CD14-positive monocyte (primary cell): Measurements from ENCODE around the gene TANGO2. TPM values are rescaled to one million over a fixed set of nuclear protein-coding genes. Genes with fewer than 3 reads are reported as not detected.

Experiments used
- DNase-seq, 3 donors: peaks; one replicate each; pipeline ENCODE4 v3.0.0-alpha.2; 2011 to 2022
- H2AFZ ChIP-seq: 2 replicates; pipeline ENCODE4 v1.6.0; 2012; ENCODE audit warnings: mild to moderate bottlenecking, low read depth, low read length, inconsistent platforms; ENCODE audit not compliant: insufficient read depth, poor library complexity, severe bottlenecking
- H3K27ac ChIP-seq, 2 donors: 1 replicate in 1 of 2; 2 replicates in 1 of 2; pipeline ENCODE4 v1.5.1; 2012 to 2013; ENCODE audit warnings: low read length in 2 of 2, control low read depth in 1 of 2, inconsistent platforms in 1 of 2, low read depth in 1 of 2, mild to moderate bottlenecking in 1 of 2
- H3K27me3 ChIP-seq, 2 donors: one replicate each; pipeline versions ENCODE4 v1.6.0 to v1.6.1; 2011 to 2013; ENCODE audit warnings: low read length in 2 of 2; ENCODE audit not compliant: control insufficient read depth in 2 of 2, insufficient read depth in 2 of 2
- H3K36me3 ChIP-seq, 2 donors: replicated peaks in 1 of 2; 1 replicate in 1 of 2; 2 replicates in 1 of 2; pipeline versions ENCODE4 v1.5.1 to v1.6.1; 2012 to 2013; ENCODE audit warnings: low read length in 2 of 2, control low read depth in 1 of 2, inconsistent platforms in 1 of 2, mild to moderate bottlenecking in 1 of 2; ENCODE audit not compliant: insufficient read depth in 2 of 2, control insufficient read depth in 1 of 2
- H3K4me1 ChIP-seq, 2 donors: 1 replicate in 1 of 2; 2 replicates in 1 of 2; pipeline versions ENCODE4 v1.5.1 to v1.6.1; 2012 to 2013; ENCODE audit warnings: low read length in 2 of 2, control low read depth in 1 of 2, inconsistent platforms in 1 of 2, mild to moderate bottlenecking in 1 of 2, moderate library complexity in 1 of 2; ENCODE audit not compliant: insufficient read depth in 2 of 2, control insufficient read depth in 1 of 2
- H3K4me2 ChIP-seq: replicated peaks from 2 replicates; pipeline ENCODE3; 2012; ENCODE audit warnings: low read length, moderate library complexity, mild to moderate bottlenecking; ENCODE audit not compliant: poor library complexity, severe bottlenecking; ENCODE audit errors: extremely low read depth
- H3K4me3 ChIP-seq, 3 experiments: fragments of 200-600 bp in 1 of 3; sonication (generic) in 1 of 3; replicated peaks in 1 of 3; 1 replicate in 2 of 3; 2 replicates in 1 of 3; pipeline ENCODE4 v1.5.1; 2011 to 2013; ENCODE audit warnings: low read length in 3 of 3, mild to moderate bottlenecking in 3 of 3, control low read depth in 2 of 3, low read depth in 2 of 3, inconsistent platforms in 1 of 3, moderate library complexity in 1 of 3
- H3K79me2 ChIP-seq: 2 replicates; pipeline ENCODE4 v1.6.0; 2012; ENCODE audit warnings: mild to moderate bottlenecking, control low read depth, inconsistent platforms, low read length, moderate library complexity; ENCODE audit not compliant: insufficient read depth
- H3K9ac ChIP-seq: 2 replicates; pipeline ENCODE4 v1.6.0; 2017; ENCODE audit warnings: low read length, mild to moderate bottlenecking; ENCODE audit not compliant: insufficient read depth, poor library complexity, severe bottlenecking
- H3K9me3 ChIP-seq, 2 donors: replicated peaks in 1 of 2; 1 replicate in 1 of 2; 2 replicates in 1 of 2; pipeline versions ENCODE4 v1.5.1 to v1.6.1; 2012 to 2013; ENCODE audit warnings: low read length in 2 of 2, control low read depth in 1 of 2; ENCODE audit not compliant: control insufficient read depth in 1 of 2, insufficient read depth in 1 of 2
- H4K20me1 ChIP-seq: 2 replicates; pipeline ENCODE4 v1.6.0; 2012; ENCODE audit warnings: mild to moderate bottlenecking, low read length, control low read depth, moderate library complexity; ENCODE audit not compliant: insufficient read depth
- H3K27ac Mint-ChIP-seq, 7 donors: one replicate each; pipeline ENCODE4 v1.8.0; 2020; ENCODE audit warnings: mild to moderate bottlenecking in 7 of 7, mixed read lengths in 7 of 7, moderate library complexity in 6 of 7, inconsistent platforms in 2 of 7
- H3K27me3 Mint-ChIP-seq, 3 donors: one replicate each; pipeline ENCODE4 v1.8.0; 2021 to 2022; ENCODE audit warnings: low read depth in 3 of 3, mild to moderate bottlenecking in 3 of 3, mixed read lengths in 3 of 3, moderate library complexity in 3 of 3, inconsistent platforms in 1 of 3
- H3K36me3 Mint-ChIP-seq, 2 donors: one replicate each; pipeline ENCODE4 v1.8.0; 2020; ENCODE audit warnings: mixed read lengths in 2 of 2, inconsistent platforms in 1 of 2, mild to moderate bottlenecking in 1 of 2
- H3K4me1 Mint-ChIP-seq: one replicate; pipeline ENCODE4 v1.8.0; 2020; ENCODE audit warnings: mild to moderate bottlenecking, mixed read lengths
- H3K4me3 Mint-ChIP-seq, 2 donors: one replicate each; pipeline ENCODE4 v1.8.0; 2020; ENCODE audit warnings: mild to moderate bottlenecking in 2 of 2, mixed read lengths in 2 of 2, moderate library complexity in 1 of 2
- H3K9me3 Mint-ChIP-seq, 7 donors: one replicate each; pipeline ENCODE4 v1.8.0; 2020 to 2022; ENCODE audit warnings: mixed read lengths in 7 of 7, mild to moderate bottlenecking in 6 of 7, moderate library complexity in 6 of 7, inconsistent platforms in 2 of 7
- WGBS: methylation state at CpG from one replicate; pipeline ENCODE4 v1.1.5; 2013; ENCODE audit warnings: missing lambda C conversion rate; ENCODE audit not compliant: insufficient coverage; 5-methylcytosine and 5-hydroxymethylcytosine counted together
- intact Hi-C, 2 donors: fragments of 100-400 bp; cut with micrococcal nuclease; formaldehyde crosslinking; loops; one replicate each; pipeline versions ENCODE4 v1.15.0 to v1.15.1; 2023
- polyA plus RNA-seq, 3 donors: library from polyadenylated mRNA; depleted of rRNA in 1 of 3; unstranded in 2 of 3; stranded (reverse) in 1 of 3; fragments of 300-500 nt in 2 of 3; fragments of >200 nt in 1 of 3; fragmentation: Illumina TruSeq in 2 of 3; gene quantifications; 1 replicate in 2 of 3; 2 replicates in 1 of 3; pipeline ENCODE4 v1.2.3, GENCODE V29; 2012 to 2021
- TF ChIP-seq, protein P1 (sequence below): fragments of 200-600 bp; IDR thresholded peaks from one replicate; pipeline ENCODE4 v1.8.0; 2022; ENCODE audit warnings: antibody characterized with exemption, mild to moderate bottlenecking

TANGO2 gene
- polyA plus RNA-seq, 3 donors, result 56.4 to 94.9 (median 58.2) TPM

DNA sequence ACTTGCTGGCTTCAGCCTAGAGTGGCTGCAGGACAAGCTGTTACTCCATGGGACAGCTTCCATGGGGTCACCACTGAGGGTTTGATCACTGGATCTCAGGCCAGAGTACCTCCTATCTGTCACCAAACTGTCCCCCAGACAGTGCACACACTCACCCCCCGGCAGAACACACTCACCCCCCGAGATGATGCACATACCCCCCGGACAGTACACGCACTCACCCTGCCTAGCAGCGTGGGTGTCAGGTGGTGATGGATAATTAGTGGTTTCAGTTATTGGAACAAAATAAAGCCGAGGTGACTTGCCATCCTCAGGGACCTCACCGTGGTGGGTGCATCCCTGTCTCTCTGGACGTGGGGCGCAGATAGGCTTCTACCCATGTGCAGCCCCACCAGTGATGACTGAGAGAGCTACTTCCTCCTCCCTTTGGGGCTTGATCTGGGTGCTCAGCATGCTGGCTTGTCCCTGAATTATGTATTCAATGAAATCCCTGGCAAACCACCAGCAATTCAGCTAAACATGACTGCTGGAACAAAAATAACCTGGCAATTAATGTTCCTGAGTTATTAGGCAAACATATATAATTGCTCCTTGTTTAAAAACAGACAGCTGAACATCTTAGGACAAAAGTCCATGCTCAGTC, 18.9 kb downstream of the TANGO2 start:
- H3K4me1 Mint-ChIP-seq, result peaks cover 2% of the 10 kb centered on the region
- H3K4me3 Mint-ChIP-seq, result no peak overlapping the region
- H3K27ac Mint-ChIP-seq, result peak overlapping the region in 3 of 7 donors; percentile 32 to 80 (median 62)

DNA sequence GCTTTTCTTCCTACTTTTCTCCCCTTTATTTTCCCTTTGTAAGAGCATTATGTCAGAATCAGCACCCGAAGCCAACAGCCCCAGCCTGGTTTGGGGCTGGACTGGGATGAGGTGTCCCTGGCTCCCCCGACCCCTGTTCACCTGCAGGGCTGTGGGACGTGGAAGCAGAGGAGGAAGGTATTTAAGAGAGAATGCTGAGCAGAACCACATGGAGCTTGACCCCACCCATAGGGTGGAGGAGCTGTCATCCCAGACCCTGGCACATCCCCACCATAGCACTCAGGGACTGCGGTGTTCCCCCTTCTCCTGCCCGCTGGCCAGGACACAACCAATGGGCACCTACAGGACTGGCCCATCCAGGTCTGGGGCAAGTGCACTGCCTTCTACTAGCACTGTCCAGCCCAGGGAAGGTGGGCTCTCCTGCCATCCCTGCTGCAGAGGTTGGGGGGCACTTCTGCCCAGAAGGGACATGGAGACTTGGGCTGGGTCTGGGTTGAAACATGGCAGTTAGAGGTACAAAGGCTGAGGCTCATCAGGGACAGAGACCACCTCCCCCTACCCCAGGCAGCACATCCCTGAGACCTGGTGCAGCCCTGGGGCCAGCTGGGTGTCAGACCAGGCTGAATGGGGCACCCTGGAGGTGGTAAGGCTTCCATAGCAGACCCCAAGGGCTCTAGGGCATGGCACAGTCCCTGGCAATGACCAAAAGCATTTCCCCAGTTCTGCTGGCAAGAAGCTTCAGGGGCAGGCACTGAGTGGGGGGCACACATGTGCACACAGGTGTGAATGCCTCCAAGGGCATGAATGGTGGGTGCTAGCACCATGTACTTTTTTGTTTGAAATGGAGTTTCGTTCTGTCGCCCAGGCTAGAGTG, 19.7 kb downstream of the TANGO2 start:
- Histone ChIP-seq H3K9ac (no peak overlapping the region), H3K4me1 (no peaks in the 10 kb centered on the region), H4K20me1 (peaks cover 88% of the 10 kb centered on the region), H3K9me3 (no peaks in the 10 kb centered on the region), H3K36me3 (peaks cover 72 to 93% of the 10 kb centered on the region in 2 donors), H3K27me3 (no peaks in the 10 kb centered on the region), H3K79me2 (peaks cover 7% of the 10 kb centered on the region), H3K4me2 (no peak overlapping the region), H2AFZ (no peak overlapping the region), H3K27ac (no peak overlapping the region), H3K4me3 (no peak overlapping the region)
- 100% methylated on average over 5 of the region's 7 CpGs for WGBS
- TF ChIP-seq, protein P1, sequence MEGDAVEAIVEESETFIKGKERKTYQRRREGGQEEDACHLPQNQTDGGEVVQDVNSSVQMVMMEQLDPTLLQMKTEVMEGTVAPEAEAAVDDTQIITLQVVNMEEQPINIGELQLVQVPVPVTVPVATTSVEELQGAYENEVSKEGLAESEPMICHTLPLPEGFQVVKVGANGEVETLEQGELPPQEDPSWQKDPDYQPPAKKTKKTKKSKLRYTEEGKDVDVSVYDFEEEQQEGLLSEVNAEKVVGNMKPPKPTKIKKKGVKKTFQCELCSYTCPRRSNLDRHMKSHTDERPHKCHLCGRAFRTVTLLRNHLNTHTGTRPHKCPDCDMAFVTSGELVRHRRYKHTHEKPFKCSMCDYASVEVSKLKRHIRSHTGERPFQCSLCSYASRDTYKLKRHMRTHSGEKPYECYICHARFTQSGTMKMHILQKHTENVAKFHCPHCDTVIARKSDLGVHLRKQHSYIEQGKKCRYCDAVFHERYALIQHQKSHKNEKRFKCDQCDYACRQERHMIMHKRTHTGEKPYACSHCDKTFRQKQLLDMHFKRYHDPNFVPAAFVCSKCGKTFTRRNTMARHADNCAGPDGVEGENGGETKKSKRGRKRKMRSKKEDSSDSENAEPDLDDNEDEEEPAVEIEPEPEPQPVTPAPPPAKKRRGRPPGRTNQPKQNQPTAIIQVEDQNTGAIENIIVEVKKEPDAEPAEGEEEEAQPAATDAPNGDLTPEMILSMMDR, result no peak
- intact Hi-C loops, result no loop called here
- Mint-ChIP-seq H3K27ac (peak overlapping the region in 2 of 7 donors; percentile 62 to 80), H3K4me3 (no peak overlapping the region), H3K4me1 (peaks cover 2% of the 10 kb centered on the region), H3K36me3 (peaks cover 72 to 92% of the 10 kb centered on the region in 2 donors), H3K9me3 (peaks cover 0 to 3% (median 0%) of the 10 kb centered on the region in 7 donors), H3K27me3 (no peaks in the 10 kb centered on the region)
- DNase-seq, result no peak

More for the DNA sequence above, 18.9 kb downstream of the TANGO2 start:
- Histone ChIP-seq H2AFZ (no peak overlapping the region), H3K4me3 (no peak overlapping the region), H3K79me2 (peaks cover 14% of the 10 kb centered on the region), H3K27ac (no peak overlapping the region), H3K36me3 (peaks cover 73 to 92% of the 10 kb centered on the region in 2 donors), H3K9ac (no peak overlapping the region), H4K20me1 (peaks cover 91% of the 10 kb centered on the region), H3K27me3 (no peaks in the 10 kb centered on the region), H3K9me3 (no peaks in the 10 kb centered on the region), H3K4me1 (no peaks in the 10 kb centered on the region), H3K4me2 (no peak overlapping the region)
- WGBS, result 95% methylated on average over 4 of the region's 9 CpGs
- no peak for DNase-seq
- TF ChIP-seq, protein P1, result no peak
- Mint-ChIP-seq H3K27me3 (no peaks in the 10 kb centered on the region), H3K9me3 (peaks cover 0 to 2% (median 0%) of the 10 kb centered on the region in 7 donors), H3K36me3 (peaks cover 68 to 88% of the 10 kb centered on the region in 2 donors)
- intact Hi-C loops, result no loop called here
